ENCODE data around the gene GRAMD1B.

GRCh38 chr11:123570939-123571580 lies 141.0 kb downstream of the GRAMD1B start:
- TF ChIP-seq CTCF (IDR thresholded peaks at IDR 0.05; ENCODE audit: low read depth, low read length) (no peak), POLR2A (IDR thresholded peaks at IDR 0.05; ENCODE audit: extremely low read depth, insufficient read length) (no peak), MYC (IDR thresholded peaks at IDR 0.05; ENCODE audit: low read depth, low read length) (no peak)
